PC-9 (cell line): ENCODE measurements around the gene CTNND2. TPM values are rescaled to one million over a fixed set of nuclear protein-coding genes. Genes with fewer than 3 reads are reported as not detected.

Source experiments
- BruUV-seq: library from RNA; stranded (reverse); fragments of 400-500 nt; replicated peaks from 2 replicates; lab custom pipeline; 2021; lab: Mats Ljungman, UMichigan
- CTCF ChIA-PET: fragments of 300-600 bp; sonication (Branson Sonifier 250); formaldehyde crosslinking; loops from one replicate; lab custom pipeline; 2022; ENCODE audit warnings: antibody characterized with exemption; lab: Charles Lee
- POLR2A ChIA-PET: fragments of 300-600 bp; sonication (Branson Sonifier 250); formaldehyde crosslinking; loops from one replicate; lab custom pipeline; 2022; ENCODE audit warnings: antibody characterized with exemption; ENCODE audit not compliant: unreplicated experiment; lab: Charles Lee
- DNase-seq, 2 experiments: peaks; one replicate each; pipeline versions ENCODE4 v3.0.0 to v3.0.0-alpha.2; 2015 to 2022; ENCODE audit warnings: mixed read lengths in 1 of 2
- H2AFZ ChIP-seq: fragments of 200-600 bp; sonication (generic); 2 replicates; pipeline ENCODE4 v1.8.1; 2017; ENCODE audit warnings: antibody characterized with exemption
- H3F3A ChIP-seq: fragments of 200-600 bp; sonication (generic); 2 replicates; pipeline ENCODE4 v1.8.1; 2017; ENCODE audit warnings: antibody characterized with exemption, mild to moderate bottlenecking, low read depth; ENCODE audit not compliant: insufficient read depth
- H3K27ac ChIP-seq: fragments of 200-600 bp; sonication (generic); 2 replicates; pipeline ENCODE4 v1.6.1; 2016; ENCODE audit warnings: mixed run types
- H3K27me3 ChIP-seq: fragments of 200-600 bp; sonication (generic); 2 replicates; pipeline ENCODE4 v1.6.1; 2016; ENCODE audit warnings: low read depth, mixed run types; ENCODE audit not compliant: insufficient read depth
- H3K36me3 ChIP-seq: fragments of 200-600 bp; sonication (generic); 2 replicates; pipeline ENCODE4 v1.6.1; 2016; ENCODE audit warnings: low read depth, mixed run types
- H3K4me1 ChIP-seq: fragments of 200-600 bp; sonication (generic); replicated peaks from 2 replicates; pipeline ENCODE4 v1.6.1; 2016; ENCODE audit warnings: mixed run types; ENCODE audit not compliant: insufficient read depth
- H3K4me2 ChIP-seq: fragments of 200-600 bp; sonication (generic); 2 replicates; pipeline ENCODE4 v1.6.1; 2017; ENCODE audit warnings: mixed run types
- H3K4me3 ChIP-seq: fragments of 200-600 bp; sonication (generic); 2 replicates; pipeline ENCODE4 v1.6.1; 2016; ENCODE audit warnings: mixed run types
- H3K79me2 ChIP-seq: fragments of 200-600 bp; sonication (generic); 2 replicates; pipeline ENCODE4 v1.6.1; 2017; ENCODE audit warnings: low read depth, mixed run types
- H3K9me2 ChIP-seq: fragments of 200-600 bp; sonication (generic); 2 replicates; pipeline ENCODE4 v1.8.1; 2017; ENCODE audit warnings: mild to moderate bottlenecking; ENCODE audit not compliant: insufficient read depth
- H3K9me3 ChIP-seq: fragments of 200-600 bp; sonication (generic); 2 replicates; pipeline ENCODE4 v1.8.1; 2016; ENCODE audit warnings: low read depth; ENCODE audit not compliant: insufficient read depth
- H4K20me1 ChIP-seq: fragments of 200-600 bp; sonication (generic); 2 replicates; pipeline ENCODE4 v1.8.1; 2017; ENCODE audit not compliant: insufficient read depth
- EZH2 ChIP-seq: fragments of 200-600 bp; sonication (generic); IDR thresholded peaks from 2 replicates; pipeline ENCODE4 v1.8.0; 2017; ENCODE audit warnings: antibody characterized with exemption, low read depth
- intact Hi-C: fragments of 100-400 bp; cut with micrococcal nuclease; formaldehyde crosslinking; loops from one replicate; pipeline ENCODE4 v1.10.0; 2022; ENCODE audit not compliant: unreplicated experiment
- total RNA-seq: library from RNA; stranded (reverse); gene quantifications from 2 replicates; pipeline ENCODE4 v1.2.3, GENCODE V29; 2021
- TF ChIP-seq, protein P1 (sequence below): fragments of 200-600 bp; sonication (generic); conservative IDR thresholded peaks from 2 replicates; pipeline ENCODE4 v1.6.1; 2017; ENCODE audit warnings: mixed run types, antibody characterized with exemption, mild to moderate bottlenecking, moderate library complexity

CTNND2 gene
- total RNA-seq, 1 experiment from 2014 or later = not detected

DNA sequence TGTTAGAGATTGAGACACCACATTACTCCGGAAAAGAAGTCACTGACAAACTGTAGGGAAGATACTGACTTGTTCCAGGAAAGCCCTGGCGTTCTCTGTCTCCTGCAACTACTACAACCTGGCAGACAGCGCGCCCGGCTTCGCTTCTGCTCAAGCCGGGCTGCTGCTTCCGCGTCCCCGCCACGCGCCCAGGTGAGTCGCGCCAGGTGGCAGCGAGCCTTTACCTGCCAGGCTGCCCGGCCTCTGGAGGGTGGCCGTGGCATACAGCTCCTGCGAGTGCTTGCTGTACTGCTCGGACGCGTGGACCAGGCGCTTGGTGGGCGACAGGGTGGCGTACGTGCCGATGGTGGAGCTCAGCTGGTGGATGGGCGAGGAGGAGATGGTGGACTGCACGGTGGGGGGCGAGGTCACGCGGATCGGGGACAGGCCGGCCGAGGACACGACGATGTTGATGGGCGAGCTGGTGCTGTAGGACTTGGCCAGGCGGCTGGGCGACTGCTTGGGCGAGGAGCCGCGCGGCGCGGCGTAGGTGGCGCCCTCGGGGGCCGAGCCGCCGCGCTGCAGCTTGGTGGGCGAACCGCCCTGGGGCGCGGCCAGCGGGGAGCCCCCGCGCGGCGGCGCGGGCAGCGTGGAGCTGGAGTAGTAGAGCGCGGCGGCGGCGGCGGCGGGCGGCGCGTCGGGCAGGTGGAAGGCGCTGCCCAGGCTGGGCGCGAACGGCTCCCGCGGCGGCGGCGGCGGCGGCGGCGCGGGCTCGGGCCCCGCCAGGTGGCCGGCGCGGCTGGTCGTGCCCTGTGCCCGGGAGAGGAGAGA, 519.6 kb downstream of the CTNND2 start:
- Histone ChIP-seq H3K9me2 (no peaks in the 10 kb centered on the region), H2AFZ (no peak overlapping the region), H3K36me3 (no peaks in the 10 kb centered on the region), H3K27me3 (peaks cover 50% of the 10 kb centered on the region), H3K4me1 (no peaks in the 10 kb centered on the region), H3K9me3 (no peaks in the 10 kb centered on the region), H4K20me1 (no peaks in the 10 kb centered on the region), H3K79me2 (no peaks in the 10 kb centered on the region), H3K4me3 (no peak overlapping the region), H3K4me2 (no peak overlapping the region), H3K27ac (no peak overlapping the region), H3F3A (no peaks in the 10 kb centered on the region)
- ChIA-PET POLR2A (no interaction called here), CTCF (no interaction called here)
- intact Hi-C loops = no loop called here
- no peak for DNase-seq
- no TSS peak for BruUV-seq
- TF ChIP-seq, protein P1, sequence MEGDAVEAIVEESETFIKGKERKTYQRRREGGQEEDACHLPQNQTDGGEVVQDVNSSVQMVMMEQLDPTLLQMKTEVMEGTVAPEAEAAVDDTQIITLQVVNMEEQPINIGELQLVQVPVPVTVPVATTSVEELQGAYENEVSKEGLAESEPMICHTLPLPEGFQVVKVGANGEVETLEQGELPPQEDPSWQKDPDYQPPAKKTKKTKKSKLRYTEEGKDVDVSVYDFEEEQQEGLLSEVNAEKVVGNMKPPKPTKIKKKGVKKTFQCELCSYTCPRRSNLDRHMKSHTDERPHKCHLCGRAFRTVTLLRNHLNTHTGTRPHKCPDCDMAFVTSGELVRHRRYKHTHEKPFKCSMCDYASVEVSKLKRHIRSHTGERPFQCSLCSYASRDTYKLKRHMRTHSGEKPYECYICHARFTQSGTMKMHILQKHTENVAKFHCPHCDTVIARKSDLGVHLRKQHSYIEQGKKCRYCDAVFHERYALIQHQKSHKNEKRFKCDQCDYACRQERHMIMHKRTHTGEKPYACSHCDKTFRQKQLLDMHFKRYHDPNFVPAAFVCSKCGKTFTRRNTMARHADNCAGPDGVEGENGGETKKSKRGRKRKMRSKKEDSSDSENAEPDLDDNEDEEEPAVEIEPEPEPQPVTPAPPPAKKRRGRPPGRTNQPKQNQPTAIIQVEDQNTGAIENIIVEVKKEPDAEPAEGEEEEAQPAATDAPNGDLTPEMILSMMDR = no peak
- no peak for TF ChIP-seq EZH2

DNA sequence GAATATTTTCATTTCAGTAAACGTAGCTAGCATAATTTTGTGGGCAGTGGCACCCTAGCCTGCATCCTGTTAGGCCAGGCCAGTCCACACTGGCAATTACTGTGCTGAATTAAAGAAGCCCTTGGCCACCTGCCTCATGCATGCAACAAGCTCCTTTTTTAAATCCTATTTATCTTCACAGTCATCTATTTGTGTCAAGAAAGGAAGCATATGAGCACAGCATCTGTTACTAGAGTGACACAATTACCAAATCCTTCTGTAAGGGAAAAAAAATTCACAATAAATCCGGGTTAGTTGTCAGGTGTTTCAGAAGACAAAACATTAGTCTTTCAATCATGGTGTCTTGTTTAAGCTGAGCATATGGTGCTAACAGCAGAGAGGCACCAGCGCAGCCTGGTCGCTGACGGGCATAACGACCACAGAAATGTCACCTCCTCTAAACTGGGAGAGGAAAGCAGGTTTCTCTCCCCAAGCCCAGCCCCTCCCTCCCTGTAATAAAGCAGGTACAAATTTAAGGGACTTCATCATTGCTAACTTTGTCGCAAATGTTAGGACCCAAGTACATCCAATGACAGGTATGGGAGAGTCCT, 520.6 kb downstream of the CTNND2 start:
- Histone ChIP-seq H3F3A (no peaks in the 10 kb centered on the region), H3K9me3 (no peaks in the 10 kb centered on the region), H3K27ac (no peak overlapping the region), H3K4me2 (no peak overlapping the region), H3K9me2 (no peaks in the 10 kb centered on the region), H3K79me2 (no peaks in the 10 kb centered on the region), H3K4me3 (no peak overlapping the region), H2AFZ (no peak overlapping the region; the same call in 1 of the 2 replicates), H4K20me1 (no peaks in the 10 kb centered on the region), H3K27me3 (peaks cover 51% of the 10 kb centered on the region), H3K4me1 (no peaks in the 10 kb centered on the region), H3K36me3 (no peaks in the 10 kb centered on the region)
- DNase-seq = no peak
- BruUV-seq = no TSS peak
- intact Hi-C loops = no loop called here
- POLR2A ChIA-PET = no interaction called here
- CTCF ChIA-PET = no interaction called here
- TF ChIP-seq, protein P1 = no peak
- TF ChIP-seq EZH2 = no peak

DNA sequence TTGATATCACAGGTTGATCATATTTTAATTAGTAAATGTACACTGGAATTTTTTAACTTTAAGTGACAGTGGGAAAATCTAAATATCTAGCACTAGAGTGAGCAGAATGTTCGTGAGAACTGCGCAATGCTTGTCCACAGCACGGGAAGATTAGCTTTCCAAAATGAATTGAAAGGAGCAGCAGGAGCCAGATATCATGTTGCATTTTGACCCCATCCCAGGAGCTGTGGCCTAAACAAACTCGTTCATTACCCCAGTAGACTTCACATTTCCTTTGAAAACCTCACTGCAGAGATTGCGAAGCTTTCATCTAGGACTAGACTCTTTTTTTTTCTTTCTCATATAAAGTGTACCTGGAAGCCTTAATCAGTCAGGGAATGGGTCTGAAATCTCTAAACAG, 525.8 kb downstream of the CTNND2 start:
- ChIA-PET POLR2A (interaction anchor here (0.7 kb wide), 1 partner anchor 31 kb away, joined by 9 read pairs; no protein-coding TSS in a partner anchor), CTCF (no interaction called here)
- Histone ChIP-seq H3K9me3 (no peaks in the 10 kb centered on the region), H4K20me1 (no peaks in the 10 kb centered on the region), H3K4me1 (no peaks in the 10 kb centered on the region), H3F3A (no peaks in the 10 kb centered on the region), H2AFZ (no peak overlapping the region), H3K36me3 (no peaks in the 10 kb centered on the region), H3K27me3 (peaks cover 50% of the 10 kb centered on the region), H3K4me3 (no peak overlapping the region), H3K4me2 (no peak overlapping the region), H3K79me2 (no peaks in the 10 kb centered on the region), H3K9me2 (no peaks in the 10 kb centered on the region), H3K27ac (no peak overlapping the region)
- no peak for TF ChIP-seq EZH2
- TF ChIP-seq, protein P1 = no peak
- no TSS peak for BruUV-seq
- intact Hi-C loops = no loop called here
- no peak for DNase-seq
